GM21447 (cell line): ENCODE measurements around the gene CNR2.
A peak's percentile ranks its signal among the peaks of the same experiment; 100 is the strongest.
"Not testable (repeated sequence)": the region's sequence is repeated elsewhere in the genome, so short reads cannot be mapped to it uniquely, and the experiment has no call there.

Experiments used
- ATAC-seq: cut with Tn5 transposase; IDR thresholded peaks from one replicate; pipeline ENCODE4 v1.9.1; 2021; ENCODE audit not compliant: unreplicated experiment

Gene CNR2

DNA sequence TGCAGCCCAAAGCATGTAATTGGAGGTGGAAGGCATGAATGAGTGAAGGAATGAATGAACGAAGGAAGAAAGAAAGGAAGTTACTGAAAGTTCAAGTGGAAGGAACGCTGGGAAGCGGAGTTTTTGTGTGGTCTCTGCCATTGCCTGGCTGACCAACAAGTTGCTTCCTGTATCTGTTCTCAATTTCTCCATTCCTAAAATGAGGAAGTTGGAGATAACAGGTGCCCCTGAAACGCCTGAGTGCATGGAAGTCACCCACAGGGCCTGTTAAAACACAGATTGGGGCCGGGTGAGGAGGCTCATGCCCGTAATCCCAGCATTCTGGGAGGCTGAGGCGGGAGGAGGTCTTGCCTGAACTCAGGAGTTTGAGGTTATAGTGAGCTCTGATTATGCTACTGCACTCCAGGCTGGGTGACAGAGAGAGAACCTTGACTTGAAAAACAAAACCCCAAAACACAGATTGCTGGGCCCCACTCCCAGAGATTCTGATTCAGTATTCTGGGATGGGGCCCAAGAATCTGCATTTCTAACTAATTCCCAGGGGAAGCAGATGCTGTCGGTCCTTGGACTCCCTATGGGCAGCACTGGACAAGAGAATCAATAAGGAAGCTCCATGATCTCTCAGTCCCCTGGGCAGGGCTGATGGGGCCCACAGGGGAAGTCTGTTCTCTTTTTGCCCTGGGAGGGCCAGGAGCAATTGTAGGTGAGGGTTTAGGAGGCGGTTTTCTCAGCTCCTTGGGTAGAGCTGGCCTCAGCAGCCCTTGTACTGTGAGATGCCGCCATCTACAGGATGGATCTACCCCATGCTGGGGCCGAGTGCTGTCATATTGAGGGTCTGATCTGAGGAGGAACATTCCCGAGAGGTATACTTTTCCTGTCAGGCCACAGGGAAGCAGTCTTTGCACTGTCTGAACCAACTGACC is 3.3 kb upstream of the CNR2 start:
- no peak for ATAC-seq

- no peak for ATAC-seq
Measured at GRCh38 chr1:23915466-23915865, 2.3 kb upstream of the CNR2 start.

DNA sequence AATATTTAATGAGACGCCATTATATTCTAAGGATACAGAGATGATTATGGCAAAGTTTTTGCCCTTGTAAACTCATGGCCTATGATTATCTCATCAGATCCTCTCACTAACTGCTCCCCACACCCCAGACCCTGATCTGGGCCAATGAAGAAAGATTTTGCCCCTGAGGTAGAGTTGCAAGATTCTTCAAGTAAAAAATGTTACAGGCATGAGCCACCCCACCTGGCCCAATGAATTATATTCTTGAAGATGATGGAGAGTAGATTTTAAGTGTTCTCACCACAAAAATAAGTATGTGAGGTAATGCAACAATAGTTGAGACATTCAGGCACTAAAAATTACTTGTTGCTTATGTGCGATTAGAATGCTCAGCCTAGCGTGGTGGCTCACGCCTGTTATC is 1.8 kb upstream of the CNR2 start:
- ATAC-seq = no peak

- no peak for ATAC-seq
Measured at GRCh38 chr1:23911921-23912320, 1.2 kb downstream of the CNR2 start.

DNA sequence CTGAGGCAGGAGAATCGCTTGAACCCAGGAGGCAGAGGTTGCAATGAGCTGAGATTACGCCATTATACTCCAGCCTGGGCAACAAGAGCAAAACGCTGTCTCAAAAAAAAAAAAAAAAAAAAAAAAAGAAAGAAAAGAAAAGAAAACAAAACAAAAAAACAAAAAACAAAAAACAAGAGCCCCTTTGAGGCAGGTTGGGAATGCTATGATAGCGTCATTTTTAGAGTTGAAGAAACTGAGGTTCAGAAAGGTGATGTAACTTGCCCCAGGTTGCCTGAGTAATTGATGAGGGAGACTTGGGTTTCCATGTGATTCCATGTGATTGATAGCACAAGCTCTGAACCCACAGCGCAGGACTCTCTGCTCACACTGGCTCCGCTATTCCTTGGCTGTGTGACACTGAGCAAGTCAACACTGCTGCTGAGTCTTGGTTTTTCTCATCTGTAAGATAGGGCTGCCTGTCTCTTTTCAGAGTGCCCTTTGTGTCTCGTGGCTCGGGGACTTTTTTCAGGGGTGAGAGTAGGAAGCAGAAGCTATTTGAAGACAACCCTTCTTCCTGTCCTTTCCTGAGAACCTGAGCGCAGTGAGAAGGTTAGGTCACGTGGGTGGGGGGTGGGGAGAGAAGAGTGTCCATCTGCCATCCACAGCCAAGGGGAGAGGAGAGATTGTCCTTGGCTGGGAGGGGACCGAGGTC is 2.5 kb downstream of the CNR2 start:
- peak; percentile 25 for ATAC-seq

DNA sequence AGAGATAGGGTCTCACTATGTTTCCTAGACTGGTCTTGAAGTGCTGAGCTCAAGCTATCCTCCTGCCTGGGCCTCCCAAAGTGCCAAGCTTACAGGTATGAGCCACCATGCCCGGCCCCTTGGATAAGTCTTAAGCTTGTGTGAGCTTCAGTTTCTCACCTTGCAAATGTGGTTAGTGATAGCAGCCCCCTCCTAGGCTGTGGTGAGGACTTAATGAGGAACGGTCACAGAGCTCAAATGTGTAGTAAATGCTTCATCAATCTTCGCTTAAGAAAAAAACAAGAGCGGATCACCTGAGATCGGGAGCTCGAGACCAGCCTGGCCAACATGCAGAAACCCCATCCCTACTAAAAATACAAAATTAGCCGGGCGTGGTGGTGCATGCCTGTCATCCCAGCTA is 3.0 kb downstream of the CNR2 start:
- no peak for ATAC-seq

GRCh38 chr1:23909412-23909811 is 3.8 kb downstream of the CNR2 start:
- no peak for ATAC-seq

DNA sequence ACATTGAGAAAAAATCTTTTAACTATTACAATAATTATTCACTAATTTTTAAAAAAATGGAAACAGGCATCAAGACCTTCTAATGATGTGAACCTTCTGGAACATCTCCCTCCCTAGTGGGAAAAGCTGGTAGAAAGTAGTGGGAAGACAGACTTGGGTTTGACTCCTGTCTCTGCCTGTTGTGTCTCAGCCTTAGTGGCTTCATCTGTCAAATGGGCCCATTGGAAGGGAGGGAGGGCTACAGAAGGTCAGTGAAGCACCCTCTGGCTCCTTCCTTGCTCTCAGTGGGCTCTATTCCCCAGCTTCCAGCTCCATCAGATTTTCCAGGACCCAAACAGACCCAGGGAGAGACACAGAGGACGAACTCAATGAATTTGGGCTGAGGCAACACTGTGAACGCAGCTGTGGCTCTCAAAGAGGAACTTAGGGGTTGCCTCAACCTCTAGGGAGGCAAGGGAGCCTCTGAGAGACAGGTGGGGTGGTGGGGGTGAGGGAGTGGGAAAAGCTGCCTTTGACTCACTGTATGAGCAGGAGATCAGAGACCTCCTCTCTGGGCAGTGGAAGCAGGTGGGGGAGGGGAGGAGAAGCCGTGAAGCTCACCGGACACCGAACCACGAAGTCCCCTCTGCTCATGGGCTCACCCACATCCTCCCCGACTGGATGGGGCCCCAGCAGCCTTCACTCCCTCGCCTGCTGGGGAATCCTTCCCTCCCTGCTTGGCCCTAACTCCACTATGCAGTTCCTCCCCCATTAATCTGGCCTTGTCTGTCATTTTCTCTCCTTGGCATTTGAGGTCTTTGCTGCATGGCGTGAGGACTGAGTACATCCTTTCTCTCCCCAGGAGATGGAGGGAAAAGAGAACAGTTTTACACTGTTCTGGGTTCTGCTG is 4.5 kb downstream of the CNR2 start:
- peak; percentile 35 for ATAC-seq

GRCh38 chr1:23906731-23907130 is 6.4 kb downstream of the CNR2 start:
- no peak for ATAC-seq

DNA sequence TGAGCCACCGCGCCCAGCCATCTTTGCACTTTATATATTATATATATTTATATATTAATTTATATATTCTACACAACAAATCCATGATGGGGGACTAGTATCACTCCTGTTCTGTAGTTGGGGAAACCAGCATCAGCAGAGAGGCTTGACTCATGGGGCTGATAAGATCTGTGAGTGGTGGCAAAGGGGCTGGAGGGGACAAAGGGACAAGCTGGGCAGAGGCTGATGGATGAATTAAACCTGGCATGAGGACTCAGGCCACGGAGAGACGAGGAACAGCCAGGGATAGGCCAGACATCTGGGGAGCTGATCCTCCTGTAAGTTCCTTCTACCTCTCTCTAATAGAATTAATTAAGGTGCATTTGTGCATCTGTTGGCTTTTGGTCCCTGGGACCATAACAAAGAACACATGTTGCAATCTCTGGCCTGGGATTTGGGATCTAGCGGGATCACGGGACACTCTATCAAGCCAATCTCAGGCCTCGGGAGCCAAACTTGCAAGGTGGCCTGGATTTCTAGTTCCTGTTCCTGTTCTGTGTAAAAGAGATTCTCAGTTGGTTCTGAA is 7.6 kb downstream of the CNR2 start:
- ATAC-seq = no peak

GRCh38 chr1:23904748-23905357 is 8.3 kb downstream of the CNR2 start:
- no peak for ATAC-seq

DNA sequence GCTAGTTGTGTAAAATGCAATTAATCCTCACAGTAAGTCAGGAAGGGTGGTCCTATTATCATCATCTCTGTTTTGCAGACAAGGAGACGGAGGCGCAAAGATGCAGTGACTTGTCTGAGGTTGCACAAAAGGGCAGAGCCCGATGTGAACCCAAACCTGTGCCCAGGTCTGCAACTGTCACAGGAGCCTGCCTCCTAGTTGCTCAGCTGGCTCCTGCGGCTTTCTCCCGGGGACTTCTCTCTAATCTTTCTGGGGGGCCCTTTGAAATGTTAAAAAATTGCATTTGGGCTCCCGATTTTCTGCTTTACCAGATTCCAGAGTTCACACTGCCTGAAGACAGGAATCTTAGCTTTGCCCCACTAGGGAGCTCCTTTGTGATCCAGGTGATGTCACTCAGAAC is 9.4 kb downstream of the CNR2 start:
- no peak for ATAC-seq

GRCh38 chr1:23902321-23903278 is 10.6 kb downstream of the CNR2 start:
- ATAC-seq = no peak

DNA sequence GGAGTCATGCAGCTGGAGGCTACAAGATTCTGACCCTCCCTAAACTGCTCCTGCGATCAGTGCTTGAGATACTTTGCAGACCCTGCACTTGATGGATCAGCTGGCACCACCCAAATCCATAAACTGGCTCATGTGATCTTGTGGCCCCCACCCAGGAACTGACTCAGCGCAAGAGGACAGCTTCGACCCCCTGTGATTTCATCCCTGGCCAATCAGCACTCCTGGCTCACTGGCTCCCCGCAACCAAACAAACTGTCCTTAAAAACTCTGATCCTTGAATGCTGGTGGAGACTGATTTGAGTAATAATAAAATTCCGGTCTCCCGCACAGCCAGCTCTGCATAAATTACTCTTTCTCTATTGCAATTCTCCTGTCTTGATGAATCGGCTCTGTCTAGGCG is 13.1 kb downstream of the CNR2 start:
- not testable (repeated sequence) for ATAC-seq

DNA sequence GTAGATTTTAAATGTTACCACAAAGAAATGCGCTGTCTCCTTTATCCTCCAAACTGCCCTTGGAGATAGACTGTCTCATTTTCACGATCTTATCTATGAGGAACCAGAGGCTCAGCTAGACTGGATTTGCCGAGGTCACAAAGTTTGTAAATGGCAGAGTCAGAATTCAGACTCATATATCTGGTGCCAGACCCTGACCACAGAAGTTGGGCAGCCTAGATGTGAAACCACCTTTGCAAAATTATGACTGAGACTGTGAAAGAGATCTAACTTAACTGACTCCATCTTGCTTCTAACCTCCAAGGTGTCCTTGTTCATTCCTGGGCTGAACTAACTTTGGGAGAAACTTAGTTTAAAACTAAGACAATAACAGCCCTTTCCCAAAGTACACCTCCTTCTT is 14.1 kb downstream of the CNR2 start:
- ATAC-seq = no peak

DNA sequence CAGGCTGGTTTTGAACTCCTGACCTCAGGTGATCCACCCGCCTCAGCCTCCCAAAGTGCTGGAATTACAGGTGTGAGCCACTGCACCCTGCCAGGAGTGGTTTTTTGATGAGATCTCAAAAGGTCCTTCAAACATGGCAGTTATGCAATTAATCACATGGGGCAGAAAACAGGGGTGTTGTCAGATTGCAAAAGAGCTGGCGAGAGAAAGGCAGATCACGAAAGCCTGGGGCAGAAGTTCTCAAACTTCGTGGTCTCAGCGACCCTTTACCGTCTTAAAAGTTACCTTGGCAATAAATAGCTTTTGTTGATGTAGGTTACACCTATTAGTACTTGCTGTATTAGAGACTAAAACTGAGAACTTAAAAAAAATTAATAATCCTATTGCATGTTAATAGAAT is 16.1 kb downstream of the CNR2 start:
- no peak for ATAC-seq

- no peak for ATAC-seq
Measured at GRCh38 chr1:23896491-23896890, 16.7 kb downstream of the CNR2 start.

GRCh38 chr1:23895993-23896392 is 17.2 kb downstream of the CNR2 start:
- no peak for ATAC-seq

DNA sequence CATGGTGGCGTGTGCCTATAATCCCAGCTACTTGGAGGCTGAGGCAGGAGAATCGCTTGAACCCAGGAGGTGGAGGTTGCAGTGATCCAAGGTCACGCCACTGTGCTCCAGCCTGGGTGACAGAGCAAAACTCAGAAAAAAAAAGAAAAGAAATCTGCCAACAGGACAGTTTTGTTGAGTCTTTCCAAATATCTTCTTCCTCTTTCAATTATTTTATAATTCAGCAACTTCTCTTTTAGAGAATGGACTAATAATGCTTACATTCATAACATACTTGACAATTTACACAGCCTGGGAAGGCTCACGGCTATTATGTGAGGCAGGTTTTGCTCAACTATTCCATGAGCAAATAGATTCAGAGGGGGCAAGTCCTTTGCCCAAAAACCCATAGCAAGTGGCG is 18.1 kb downstream of the CNR2 start:
- no peak for ATAC-seq
